Measurements from ENCODE around the gene C1QTNF6.

DNA sequence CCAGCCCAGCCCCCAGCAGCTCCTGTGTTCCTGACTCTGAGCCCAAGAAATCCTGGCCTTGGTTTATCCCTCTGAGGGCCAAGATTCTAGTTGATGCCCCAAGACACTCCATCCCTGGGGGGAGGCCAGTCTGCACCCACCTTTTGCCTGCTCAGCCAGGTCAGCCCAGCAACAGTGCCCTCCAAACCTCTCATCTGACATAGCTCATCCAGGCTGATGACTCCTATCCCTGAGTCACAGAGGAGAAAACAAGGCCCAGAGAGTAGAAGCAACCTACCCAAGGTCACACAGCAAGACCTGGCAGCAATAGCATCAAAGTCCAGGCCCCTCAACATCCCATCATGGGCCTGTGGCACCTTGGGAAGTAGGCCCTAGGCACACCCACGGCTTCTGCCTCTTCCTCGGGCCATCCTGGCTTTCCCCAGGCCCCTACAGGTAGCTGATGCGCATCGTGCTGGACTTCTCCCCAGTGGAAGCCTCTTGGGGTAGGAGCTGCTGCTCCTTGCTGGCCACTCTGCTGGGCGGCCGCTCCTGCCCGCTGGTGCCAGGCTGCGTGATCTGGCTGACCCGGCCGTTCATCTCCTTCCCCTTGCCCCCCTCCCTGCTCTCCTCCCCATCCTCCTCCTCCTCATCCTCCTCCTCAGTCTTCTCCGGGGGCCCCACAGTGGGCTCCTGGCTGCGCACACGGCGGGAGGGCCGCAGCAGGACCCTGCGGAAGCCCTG is 18.2 kb upstream of the C1QTNF6 start:
- TF ChIP-seq ZNF776 (tag by site-specific recombination; IDR thresholded peaks at IDR 0.05; ENCODE audit: borderline replicate concordance) (no peak), OSR2 (tag by site-specific recombination; IDR thresholded peaks at IDR 0.05) (no peak), ZNF121 (tag by site-specific recombination; IDR thresholded peaks at IDR 0.05) (no peak), ZBTB7A (tag by site-specific recombination; IDR thresholded peaks at IDR 0.05; ENCODE audit: low read depth) (no peak), HOXD13 (CRISPR knock-in tag; IDR thresholded peaks at IDR 0.05; ENCODE audit: borderline replicate concordance) (no peak)
- TF ChIP-seq, protein P1, sequence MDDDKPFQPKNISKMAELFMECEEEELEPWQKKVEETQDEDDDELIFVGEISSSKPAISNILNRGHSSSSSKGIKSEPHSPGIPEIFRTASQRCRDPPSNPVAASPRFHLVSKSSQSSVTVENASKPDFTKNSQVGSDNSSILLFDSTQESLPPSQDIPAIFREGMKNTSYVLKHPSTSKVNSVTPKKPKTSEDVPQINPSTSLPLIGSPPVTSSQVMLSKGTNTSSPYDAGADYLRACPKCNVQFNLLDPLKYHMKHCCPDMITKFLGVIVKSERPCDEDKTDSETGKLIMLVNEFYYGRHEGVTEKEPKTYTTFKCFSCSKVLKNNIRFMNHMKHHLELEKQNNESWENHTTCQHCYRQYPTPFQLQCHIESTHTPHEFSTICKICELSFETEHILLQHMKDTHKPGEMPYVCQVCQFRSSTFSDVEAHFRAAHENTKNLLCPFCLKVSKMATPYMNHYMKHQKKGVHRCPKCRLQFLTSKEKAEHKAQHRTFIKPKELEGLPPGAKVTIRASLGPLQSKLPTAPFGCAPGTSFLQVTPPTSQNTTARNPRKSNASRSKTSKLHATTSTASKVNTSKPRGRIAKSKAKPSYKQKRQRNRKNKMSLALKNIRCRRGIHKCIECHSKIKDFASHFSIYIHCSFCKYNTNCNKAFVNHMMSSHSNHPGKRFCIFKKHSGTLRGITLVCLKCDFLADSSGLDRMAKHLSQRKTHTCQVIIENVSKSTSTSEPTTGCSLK (tag by site-specific recombination; IDR thresholded peaks at IDR 0.05), result no peak
- TF ChIP-seq, protein P2, sequence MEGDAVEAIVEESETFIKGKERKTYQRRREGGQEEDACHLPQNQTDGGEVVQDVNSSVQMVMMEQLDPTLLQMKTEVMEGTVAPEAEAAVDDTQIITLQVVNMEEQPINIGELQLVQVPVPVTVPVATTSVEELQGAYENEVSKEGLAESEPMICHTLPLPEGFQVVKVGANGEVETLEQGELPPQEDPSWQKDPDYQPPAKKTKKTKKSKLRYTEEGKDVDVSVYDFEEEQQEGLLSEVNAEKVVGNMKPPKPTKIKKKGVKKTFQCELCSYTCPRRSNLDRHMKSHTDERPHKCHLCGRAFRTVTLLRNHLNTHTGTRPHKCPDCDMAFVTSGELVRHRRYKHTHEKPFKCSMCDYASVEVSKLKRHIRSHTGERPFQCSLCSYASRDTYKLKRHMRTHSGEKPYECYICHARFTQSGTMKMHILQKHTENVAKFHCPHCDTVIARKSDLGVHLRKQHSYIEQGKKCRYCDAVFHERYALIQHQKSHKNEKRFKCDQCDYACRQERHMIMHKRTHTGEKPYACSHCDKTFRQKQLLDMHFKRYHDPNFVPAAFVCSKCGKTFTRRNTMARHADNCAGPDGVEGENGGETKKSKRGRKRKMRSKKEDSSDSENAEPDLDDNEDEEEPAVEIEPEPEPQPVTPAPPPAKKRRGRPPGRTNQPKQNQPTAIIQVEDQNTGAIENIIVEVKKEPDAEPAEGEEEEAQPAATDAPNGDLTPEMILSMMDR (tag by site-specific recombination; IDR thresholded peaks at IDR 0.05), result no peak
- TF ChIP-seq, protein P3, sequence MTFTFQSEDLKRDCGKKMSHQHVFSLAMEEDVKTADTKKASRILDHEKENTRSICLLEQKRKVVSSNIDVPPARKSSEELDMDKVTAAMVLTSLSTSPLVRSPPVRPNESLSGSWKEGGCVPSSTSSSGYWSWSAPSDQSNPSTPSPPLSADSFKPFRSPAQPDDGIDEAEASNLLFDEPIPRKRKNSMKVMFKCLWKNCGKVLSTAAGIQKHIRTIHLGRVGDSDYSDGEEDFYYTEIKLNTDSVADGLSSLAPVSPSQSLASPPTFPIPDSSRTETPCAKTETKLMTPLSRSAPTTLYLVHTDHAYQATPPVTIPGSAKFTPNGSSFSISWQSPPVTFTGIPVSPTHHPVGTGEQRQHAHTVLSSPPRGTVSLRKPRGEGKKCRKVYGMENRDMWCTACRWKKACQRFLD (tag by site-specific recombination; IDR thresholded peaks at IDR 0.05), result no peak
